Thoracic aorta (tissue), 2 donors: ENCODE results near the gene G3BP2. TPM values are rescaled to one million over a fixed set of nuclear protein-coding genes. Genes with fewer than 3 reads are reported as not detected.

Experiments
- ATAC-seq: fragments of 150-250 bp; one replicate; pipeline ENCODE4 v1.8.0; 2017; ENCODE audit warnings: low read depth; ENCODE audit not compliant: insufficient number of reproducible peaks, low FRiP score
- DNase-seq: peaks from one replicate; pipeline ENCODE4 v3.0.0-alpha.2; 2020; ENCODE audit warnings: low spot score
- H3K27ac ChIP-seq, 2 donors: fragments of 200-600 bp; sonication (generic); 1 replicate in 1 of 2; 2 replicates in 1 of 2; pipeline ENCODE4 v1.5.1; 2016; ENCODE audit warnings: mild to moderate bottlenecking in 2 of 2, moderate library complexity in 2 of 2
- H3K27me3 ChIP-seq: fragments of 200-600 bp; sonication (generic); replicated peaks from 2 replicates; pipeline ENCODE4 v1.6.0; 2016; ENCODE audit warnings: mild to moderate bottlenecking; ENCODE audit not compliant: insufficient read depth
- H3K36me3 ChIP-seq: fragments of 200-600 bp; sonication (generic); one replicate; pipeline ENCODE4 v1.5.1; 2016
- H3K4me1 ChIP-seq, 2 donors: fragments of 200-600 bp; sonication (generic); 1 replicate in 1 of 2; 2 replicates in 1 of 2; pipeline versions ENCODE4 v1.5.1 to v1.6.0; 2016; ENCODE audit warnings: low read depth in 2 of 2, mild to moderate bottlenecking in 1 of 2; ENCODE audit not compliant: control insufficient read depth in 1 of 2
- H3K4me3 ChIP-seq: fragments of 200-600 bp; sonication (generic); 2 replicates; pipeline ENCODE4 v1.5.1; 2016; ENCODE audit warnings: mild to moderate bottlenecking
- H3K9me3 ChIP-seq: fragments of 200-600 bp; sonication (generic); 2 replicates; pipeline ENCODE4 v1.5.1; 2016
- CTCF ChIP-seq: fragments of 200-600 bp; sonication (generic); IDR thresholded peaks from one replicate; pipeline ENCODE4 v1.5.1; 2019; ENCODE audit warnings: antibody characterized with exemption
- total RNA-seq, 2 donors: library from RNA; depleted of rRNA; stranded (reverse); fragments of >200 nt; gene quantifications; one replicate each; pipeline versions ENCODE4 v1.1.0 to v1.2.3, GENCODE V29; 2016

Gene G3BP2
- total RNA-seq, 2 donors from 2014 or later, result 71.9 to 126 TPM

DNA sequence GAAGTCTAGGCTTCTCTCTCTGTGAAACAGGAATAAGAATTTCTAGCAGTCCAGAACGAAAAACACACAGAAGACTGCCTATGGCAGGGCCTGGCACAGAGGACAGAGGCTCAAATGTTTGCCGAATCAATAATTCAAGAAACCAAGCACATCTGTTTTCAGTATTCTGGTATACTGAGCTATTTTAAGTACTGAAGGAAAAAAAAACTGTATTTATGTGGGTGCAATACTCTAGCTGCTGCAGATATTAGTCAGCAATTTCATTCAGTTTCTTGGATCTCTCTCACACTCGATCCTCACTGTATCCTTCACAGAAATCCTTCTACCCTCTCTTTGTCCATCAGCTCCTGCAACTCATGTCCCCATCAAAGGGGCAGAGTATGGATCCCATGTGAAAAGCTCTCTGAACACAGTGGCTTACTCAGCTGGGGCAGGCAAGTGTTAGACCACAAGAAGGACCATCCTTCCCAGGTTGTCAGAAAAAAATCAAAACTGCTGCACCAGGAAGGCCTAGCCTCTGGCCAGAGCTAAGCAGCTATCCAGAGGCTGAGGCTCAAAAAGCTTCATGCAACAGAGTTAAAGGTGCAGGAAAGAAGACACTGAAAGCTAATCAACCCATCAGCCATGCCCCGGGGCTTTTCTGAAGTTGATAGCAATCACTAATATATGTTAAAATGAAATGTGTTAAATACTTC lies 42.0 kb upstream of the G3BP2 start:
- Histone ChIP-seq H3K27ac (peak overlapping the region; percentile 41 to 51), H3K4me3 (peak overlapping the region; percentile 3), H3K27me3 (no peaks in the 10 kb centered on the region), H3K36me3 (no peaks in the 10 kb centered on the region), H3K9me3 (no peaks in the 10 kb centered on the region), H3K4me1 (peaks cover 12 to 25% of the 10 kb centered on the region in 2 donors)
- no peak for TF ChIP-seq CTCF
- ATAC-seq (no peak), DNase-seq (no peak)

GRCh38 chr4:75714704-75715103 lies 41.5 kb upstream of the G3BP2 start:
- peaks cover 12 to 25% of the 10 kb centered on the region in 2 donors for H3K4me1 ChIP-seq
- no peaks in the 10 kb centered on the region for H3K27me3 ChIP-seq
- H3K27ac ChIP-seq, result peak overlapping the region; percentile 41 to 51
- no peaks in the 10 kb centered on the region for H3K9me3 ChIP-seq
- peak overlapping the region; percentile 3 for H3K4me3 ChIP-seq
- no peak for DNase-seq
- H3K36me3 ChIP-seq, result no peaks in the 10 kb centered on the region
- no peak for ATAC-seq
- no peak for TF ChIP-seq CTCF

DNA sequence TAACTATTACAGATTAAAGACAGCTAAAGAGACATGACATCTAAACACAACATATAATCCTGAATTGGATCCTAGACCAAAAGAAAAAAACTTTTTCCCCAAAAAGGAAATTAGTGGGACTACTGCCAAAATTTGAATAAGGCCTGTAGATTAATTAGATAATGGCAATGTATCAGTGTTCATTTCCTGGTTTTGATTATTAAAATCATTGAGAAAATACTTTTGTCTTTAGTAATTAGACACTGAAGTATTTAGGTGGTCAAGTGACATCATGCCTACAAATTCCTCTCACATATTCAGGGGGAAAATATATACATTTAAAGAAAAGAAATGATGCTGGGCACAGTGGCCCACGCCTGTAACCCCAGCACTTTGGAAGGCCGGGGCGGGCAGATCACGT lies 40.8 kb upstream of the G3BP2 start:
- H3K4me1 ChIP-seq, result peaks cover 12 to 25% of the 10 kb centered on the region in 2 donors
- H3K27me3 ChIP-seq, result no peaks in the 10 kb centered on the region
- ATAC-seq (no peak), DNase-seq (no peak)
- no peak overlapping the region for H3K4me3 ChIP-seq
- H3K9me3 ChIP-seq, result no peaks in the 10 kb centered on the region
- H3K27ac ChIP-seq, result peak overlapping the region in 1 of 2 donors; percentile 51
- TF ChIP-seq CTCF, result no peak
- no peaks in the 10 kb centered on the region for H3K36me3 ChIP-seq

DNA sequence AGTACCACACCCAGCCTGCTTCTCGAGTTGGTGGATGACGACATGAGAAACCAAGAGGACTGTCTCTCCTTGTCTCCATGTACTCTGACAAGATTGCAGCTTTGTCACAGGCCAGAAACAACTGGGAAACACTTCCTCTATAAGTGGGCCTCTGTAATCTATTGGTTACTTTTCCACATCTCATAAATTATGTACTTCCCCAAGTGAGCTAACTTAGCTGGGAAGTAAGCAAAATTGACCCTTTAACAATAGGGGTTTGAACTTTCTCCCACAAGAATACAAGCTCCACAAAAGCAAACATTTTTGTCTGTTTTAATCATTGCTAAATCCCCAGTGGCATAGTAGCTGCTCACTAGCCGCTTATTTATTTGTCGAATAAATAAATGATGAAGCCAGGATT lies 37.0 kb upstream of the G3BP2 start:
- ATAC-seq, result no peak

DNA sequence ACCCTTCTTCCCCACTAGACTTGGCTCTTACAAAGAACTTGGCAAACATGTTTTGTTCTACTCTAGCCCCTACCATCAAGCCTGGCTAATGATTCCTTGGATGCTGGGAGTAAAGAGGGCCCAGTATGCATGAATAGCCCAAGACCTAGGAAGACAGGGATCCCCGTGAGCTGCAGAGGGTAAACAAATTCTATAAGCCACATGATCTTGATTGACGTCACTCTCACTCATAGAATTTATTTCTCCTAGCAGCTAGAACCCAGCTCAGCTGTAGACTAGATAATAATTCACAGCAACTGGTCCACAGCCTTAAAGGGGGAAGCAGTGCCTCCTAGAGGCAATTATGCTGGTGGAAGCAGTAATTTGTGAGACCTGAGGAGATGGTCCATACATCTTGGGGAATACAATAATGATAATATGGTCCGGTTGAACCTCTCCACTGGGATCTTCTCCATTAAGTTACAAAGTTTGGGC lies 35.0 kb upstream of the G3BP2 start:
- DNase-seq (no peak), ATAC-seq (no peak)
- Histone ChIP-seq H3K4me1 (no peaks in the 10 kb centered on the region), H3K27ac (no peak overlapping the region), H3K36me3 (no peaks in the 10 kb centered on the region), H3K27me3 (no peaks in the 10 kb centered on the region), H3K4me3 (no peak overlapping the region), H3K9me3 (no peaks in the 10 kb centered on the region)
- no peak for TF ChIP-seq CTCF

More for the DNA sequence above, 37.0 kb upstream of the G3BP2 start:
- H3K4me1 ChIP-seq, result peaks cover 10 to 18% of the 10 kb centered on the region in 2 donors
- H3K36me3 ChIP-seq, result no peaks in the 10 kb centered on the region
- H3K27ac ChIP-seq, result no peak overlapping the region
- no peaks in the 10 kb centered on the region for H3K27me3 ChIP-seq
- no peaks in the 10 kb centered on the region for H3K9me3 ChIP-seq
- no peak for DNase-seq
- H3K4me3 ChIP-seq, result no peak overlapping the region
- no peak for TF ChIP-seq CTCF
